ENCODE results near the gene ABCF2.

- TF ChIP-seq POLR2AphosphoS5 (IDR thresholded peaks at IDR 0.05) = no peak
- no peak for TF ChIP-seq CTCF (IDR thresholded peaks at IDR 0.05)
- TF ChIP-seq EP300 (IDR thresholded peaks at IDR 0.05; ENCODE audit: low read depth) = no peak
- TF ChIP-seq POLR2A (IDR thresholded peaks at IDR 0.05) = no peak
Observed at GRCh38 chr7:151246102-151246850, 19.3 kb upstream of the ABCF2 start.
